Omental fat pad (tissue), 4 donors: ENCODE results near the gene MAST3. TPM values are rescaled to one million over a fixed set of nuclear protein-coding genes. Genes with fewer than 3 reads are reported as not detected.
A peak's percentile ranks its signal among the peaks of the same experiment; 100 is the strongest.

ENCODE experiments used
- ATAC-seq: fragments of 150-250 bp; one replicate; pipeline ENCODE4 v1.9.1; 2016; ENCODE audit warnings: mild to moderate bottlenecking, moderate library complexity; ENCODE audit not compliant: low FRiP score
- DNase-seq: peaks from one replicate; pipeline ENCODE4 v3.0.0-alpha.2; 2019; ENCODE audit warnings: low spot score
- total RNA-seq, 4 donors: library from RNA; depleted of rRNA; stranded (reverse); fragments of >200 nt; gene quantifications; one replicate each; pipeline ENCODE4 v1.1.0, GENCODE V29; 2016
- TF ChIP-seq, protein P1 (sequence below), 3 donors: fragments of 450-650 bp; IDR thresholded peaks; one replicate each; pipeline ENCODE4 v1.5.1; 2016 to 2017; ENCODE audit warnings: antibody characterized with exemption in 3 of 3, mild to moderate bottlenecking in 3 of 3, moderate library complexity in 2 of 3

Gene MAST3
- total RNA-seq, 4 donors from 2014 or later, result 4.5 to 14.8 (median 8.9) TPM

DNA sequence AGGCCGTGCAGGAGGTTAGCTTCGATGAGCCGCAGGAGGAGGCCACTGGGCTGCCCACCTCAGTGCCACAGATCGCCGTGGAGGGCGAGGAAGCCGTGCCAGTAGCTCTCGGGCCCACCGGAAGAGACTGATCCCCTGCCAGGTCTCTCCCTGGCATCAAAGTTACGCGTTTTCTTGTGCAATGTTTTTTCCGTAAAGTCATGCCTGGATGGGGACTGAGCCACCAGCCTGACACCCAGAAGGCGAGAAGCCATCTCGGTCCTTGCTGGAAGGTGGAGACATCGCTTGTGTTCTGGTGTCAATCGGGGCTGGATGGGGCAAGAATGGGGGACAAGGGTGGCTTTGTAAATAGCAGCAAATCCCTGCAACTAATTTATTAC lies 52.0 kb downstream of the MAST3 start:
- ATAC-seq, result no peak
- TF ChIP-seq, protein P1, sequence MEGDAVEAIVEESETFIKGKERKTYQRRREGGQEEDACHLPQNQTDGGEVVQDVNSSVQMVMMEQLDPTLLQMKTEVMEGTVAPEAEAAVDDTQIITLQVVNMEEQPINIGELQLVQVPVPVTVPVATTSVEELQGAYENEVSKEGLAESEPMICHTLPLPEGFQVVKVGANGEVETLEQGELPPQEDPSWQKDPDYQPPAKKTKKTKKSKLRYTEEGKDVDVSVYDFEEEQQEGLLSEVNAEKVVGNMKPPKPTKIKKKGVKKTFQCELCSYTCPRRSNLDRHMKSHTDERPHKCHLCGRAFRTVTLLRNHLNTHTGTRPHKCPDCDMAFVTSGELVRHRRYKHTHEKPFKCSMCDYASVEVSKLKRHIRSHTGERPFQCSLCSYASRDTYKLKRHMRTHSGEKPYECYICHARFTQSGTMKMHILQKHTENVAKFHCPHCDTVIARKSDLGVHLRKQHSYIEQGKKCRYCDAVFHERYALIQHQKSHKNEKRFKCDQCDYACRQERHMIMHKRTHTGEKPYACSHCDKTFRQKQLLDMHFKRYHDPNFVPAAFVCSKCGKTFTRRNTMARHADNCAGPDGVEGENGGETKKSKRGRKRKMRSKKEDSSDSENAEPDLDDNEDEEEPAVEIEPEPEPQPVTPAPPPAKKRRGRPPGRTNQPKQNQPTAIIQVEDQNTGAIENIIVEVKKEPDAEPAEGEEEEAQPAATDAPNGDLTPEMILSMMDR (IDR thresholded peaks at IDR 0.05), result no peak

DNA sequence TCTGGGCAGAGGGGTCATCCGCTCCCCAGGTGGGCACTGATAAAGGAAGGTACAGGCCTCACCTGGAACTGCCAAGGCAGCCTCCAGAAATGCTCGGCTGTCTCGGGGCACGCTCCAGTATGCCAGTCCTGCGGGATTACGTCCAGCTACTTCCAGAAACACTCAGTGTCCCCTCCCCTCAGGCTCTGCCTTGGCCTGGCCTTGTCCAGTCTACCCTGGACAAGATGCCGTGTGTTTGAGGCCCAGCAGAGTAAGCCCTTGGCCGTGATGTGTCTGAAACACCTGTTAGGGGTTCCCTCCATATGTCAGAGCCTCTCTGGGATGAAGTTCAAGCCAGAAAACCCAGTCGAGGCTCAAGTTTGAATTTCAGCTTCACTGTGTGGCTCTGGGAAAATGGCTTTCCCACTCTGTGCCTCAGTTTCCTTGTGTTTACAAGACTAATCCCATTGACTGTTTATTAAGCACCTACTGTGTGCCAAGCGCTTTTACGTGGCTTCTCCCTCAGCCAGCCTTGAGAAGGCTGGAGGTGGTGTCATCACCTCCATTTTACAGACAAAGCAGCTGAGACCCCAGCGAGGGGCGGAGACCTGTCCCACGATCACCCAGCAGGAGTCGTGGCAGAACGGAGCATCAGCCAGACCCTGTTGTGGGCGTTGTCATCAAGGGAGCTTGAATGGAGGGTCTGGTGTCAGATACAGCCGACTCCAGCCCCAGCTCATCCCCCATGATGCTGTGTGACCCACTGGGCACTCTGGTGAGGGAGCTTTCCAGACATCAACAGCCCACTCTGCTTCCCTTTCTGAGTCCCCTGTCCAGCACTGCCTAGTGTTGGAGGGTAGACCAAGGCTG lies 53.4 kb downstream of the MAST3 start:
- ATAC-seq, result no peak
- DNase-seq, result no peak
- TF ChIP-seq, protein P1 (IDR thresholded peaks at IDR 0.05), result no peak

More for the DNA sequence above, 52.0 kb downstream of the MAST3 start:
- DNase-seq, result no peak

DNA sequence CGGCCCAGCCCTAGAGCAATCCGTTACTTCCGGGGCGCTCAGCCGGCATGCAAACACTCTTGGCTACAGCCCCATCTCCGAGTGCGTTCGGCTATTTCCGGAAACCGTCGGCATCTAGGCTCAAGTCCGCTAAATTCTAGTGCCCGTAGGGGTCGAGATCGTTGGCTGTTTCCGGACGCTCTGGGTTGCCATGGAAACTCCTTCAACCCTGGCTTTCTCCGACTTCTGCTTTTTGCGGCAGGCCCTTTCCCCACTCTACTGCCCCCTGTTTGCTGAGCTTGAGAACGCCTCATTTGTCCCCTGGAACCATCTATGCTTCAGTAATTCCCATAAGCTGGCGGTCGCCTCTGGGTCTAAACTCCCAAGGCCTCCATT lies 54.9 kb downstream of the MAST3 start:
- TF ChIP-seq, protein P1 (IDR thresholded peaks at IDR 0.05), result peak in 1 of 3 donors; percentile 37
- DNase-seq, result peak; percentile 100
- peak; percentile 63 for ATAC-seq

DNA sequence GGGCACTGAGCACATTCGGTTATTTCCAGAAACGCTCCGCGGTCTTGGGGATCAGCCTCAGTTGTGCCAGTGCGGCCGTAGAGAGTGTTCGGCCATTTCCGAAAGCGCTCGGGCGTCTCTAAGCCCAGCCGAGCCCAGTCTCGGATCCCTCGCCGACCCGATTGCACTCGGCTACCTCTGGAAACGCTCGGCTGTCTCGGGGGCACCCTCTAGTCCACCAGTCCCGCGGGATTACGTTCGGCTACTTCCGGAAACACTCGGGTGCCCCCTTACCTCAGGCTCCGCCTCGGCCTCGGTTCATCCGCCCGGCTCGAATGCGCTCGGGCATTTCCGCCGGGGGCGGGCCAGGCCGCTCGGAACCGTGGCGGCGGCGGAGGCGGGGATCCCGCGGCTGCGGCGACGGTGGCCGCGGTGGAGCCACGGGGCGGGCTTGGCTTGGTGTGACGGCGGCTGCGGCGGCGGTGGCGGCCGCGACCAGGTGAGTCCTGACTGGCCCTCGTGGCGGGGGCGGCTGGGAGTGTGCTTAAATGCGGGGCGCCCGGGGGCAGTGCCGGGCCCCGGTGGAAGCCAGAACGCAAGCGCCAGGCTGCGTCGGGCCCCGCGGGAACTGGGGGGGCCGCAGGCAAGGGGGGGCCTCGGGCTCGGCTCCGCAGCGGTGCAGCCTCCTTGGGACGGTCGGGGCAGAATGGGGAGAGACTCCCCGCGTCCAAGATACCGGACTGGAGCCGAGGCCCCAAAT lies 55.4 kb downstream of the MAST3 start, which contains the start of gene PIK3R2:
TSS of gene PIK3R2 (plus strand) at position 347 of the 739 bp plus-strand sequence. CDS start 2,717 bp downstream, outside the sequence.
- peak; percentile 92 for ATAC-seq
- TF ChIP-seq, protein P1 (IDR thresholded peaks at IDR 0.05), result no peak
- DNase-seq, result peak; percentile 100

DNA sequence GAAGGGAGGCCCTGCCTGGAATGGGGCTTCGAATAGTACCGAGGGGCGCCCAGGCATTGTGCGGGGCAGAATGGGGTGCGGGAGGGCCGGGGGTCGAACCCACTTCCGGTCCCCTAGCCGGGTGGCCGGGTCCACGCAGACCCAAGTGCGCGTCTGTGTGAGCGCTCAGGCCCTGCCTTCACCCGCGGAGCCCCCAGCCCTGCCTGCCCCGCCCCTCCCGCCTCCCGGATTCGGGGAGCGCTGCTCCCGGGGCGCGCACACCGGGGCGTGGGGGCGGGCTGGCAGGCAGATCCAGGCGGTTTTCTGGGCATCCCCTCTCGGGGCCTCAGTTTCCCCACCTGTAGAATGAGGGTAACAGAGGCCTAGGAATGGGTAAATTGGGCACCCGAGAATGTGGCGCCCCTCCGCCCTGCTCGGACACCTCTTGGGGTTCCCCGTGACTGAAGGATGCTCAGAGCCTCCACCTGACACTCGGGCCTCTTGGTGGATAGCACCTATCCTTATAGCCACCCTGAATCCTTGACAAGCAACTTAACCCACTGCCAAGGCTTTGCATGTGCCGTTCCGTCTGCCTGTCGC lies 56.1 kb downstream of the MAST3 start:
- TF ChIP-seq, protein P1 (IDR thresholded peaks at IDR 0.05), result no peak
- ATAC-seq (no peak), DNase-seq (no peak)

DNA sequence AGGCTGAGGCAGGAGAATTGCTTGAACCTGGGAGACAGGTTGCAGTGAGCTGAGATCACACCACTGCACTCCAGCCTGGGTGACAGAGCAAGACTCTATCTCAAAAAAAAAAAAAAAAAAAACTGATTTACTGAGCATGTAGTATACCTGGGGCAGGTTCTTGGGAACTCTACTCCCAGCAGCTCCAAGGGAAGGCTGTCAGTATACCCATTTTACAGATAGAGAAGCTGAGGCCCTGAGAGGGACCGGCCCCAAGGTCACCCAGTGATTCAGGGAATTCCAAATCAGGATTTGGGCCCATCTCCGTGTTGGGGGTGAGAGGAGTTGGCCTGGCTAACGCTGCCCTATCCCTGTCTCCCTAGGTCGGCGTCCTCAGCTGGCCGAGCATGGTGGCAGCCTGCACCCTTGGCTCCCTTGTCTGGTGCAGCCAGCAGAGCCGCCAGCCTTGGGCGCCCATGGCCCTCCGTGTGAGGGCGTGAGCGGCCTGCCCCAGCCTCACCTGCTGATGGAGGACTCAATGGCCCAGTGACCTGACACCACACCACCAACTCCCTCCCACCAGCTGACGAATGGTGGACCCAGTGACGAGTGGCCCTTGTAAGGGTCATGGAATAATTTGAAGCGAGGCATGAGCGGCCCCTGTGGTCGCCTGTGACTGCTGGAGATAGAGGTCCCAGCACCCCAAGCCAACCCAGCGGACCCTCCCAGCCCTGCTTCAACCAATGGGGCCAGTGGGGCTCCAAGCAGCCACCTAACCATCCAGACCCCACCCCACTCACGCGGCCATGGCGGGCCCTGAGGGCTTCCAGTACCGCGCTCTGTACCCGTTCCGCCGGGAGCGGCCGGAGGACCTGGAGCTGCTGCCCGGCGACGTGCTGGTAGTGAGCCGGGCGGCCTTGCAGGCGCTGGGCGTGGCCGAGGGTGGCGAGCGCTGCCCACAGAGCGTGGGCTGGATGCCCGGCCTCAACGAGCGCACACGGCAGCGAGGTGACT lies 57.8 kb downstream of the MAST3 start:
- DNase-seq (no peak), ATAC-seq (no peak)
- TF ChIP-seq, protein P1 (IDR thresholded peaks at IDR 0.05), result no peak
